GM06990 (cell line): ENCODE data around the gene ADAM22.

Source experiments
- DNase-seq: peaks from one replicate; pipeline ENCODE4 v3.0.0-alpha.2; 2011; ENCODE audit not compliant: insufficient read length; ENCODE audit errors: extremely low read depth
- H3K27me3 ChIP-seq: replicated peaks from 2 replicates; pipeline ENCODE4 v1.6.0; 2011; ENCODE audit warnings: low read length; ENCODE audit not compliant: control insufficient read depth, insufficient read depth
- H3K36me3 ChIP-seq: 2 replicates; pipeline ENCODE4 v1.5.1; 2011; ENCODE audit warnings: low read length; ENCODE audit not compliant: control insufficient read depth, insufficient read depth
- H3K4me3 ChIP-seq: replicated peaks from 2 replicates; pipeline ENCODE4 v1.5.1; 2011; ENCODE audit warnings: low read depth, mild to moderate bottlenecking, control low read depth, low read length
- TF ChIP-seq, protein P1 (sequence below): IDR thresholded peaks from 2 replicates; pipeline ENCODE4 v1.5.1; 2011; ENCODE audit warnings: low read length, control low read depth, mild to moderate bottlenecking, inconsistent platforms; ENCODE audit not compliant: insufficient read depth, poor library complexity, severe bottlenecking

ADAM22 gene

DNA sequence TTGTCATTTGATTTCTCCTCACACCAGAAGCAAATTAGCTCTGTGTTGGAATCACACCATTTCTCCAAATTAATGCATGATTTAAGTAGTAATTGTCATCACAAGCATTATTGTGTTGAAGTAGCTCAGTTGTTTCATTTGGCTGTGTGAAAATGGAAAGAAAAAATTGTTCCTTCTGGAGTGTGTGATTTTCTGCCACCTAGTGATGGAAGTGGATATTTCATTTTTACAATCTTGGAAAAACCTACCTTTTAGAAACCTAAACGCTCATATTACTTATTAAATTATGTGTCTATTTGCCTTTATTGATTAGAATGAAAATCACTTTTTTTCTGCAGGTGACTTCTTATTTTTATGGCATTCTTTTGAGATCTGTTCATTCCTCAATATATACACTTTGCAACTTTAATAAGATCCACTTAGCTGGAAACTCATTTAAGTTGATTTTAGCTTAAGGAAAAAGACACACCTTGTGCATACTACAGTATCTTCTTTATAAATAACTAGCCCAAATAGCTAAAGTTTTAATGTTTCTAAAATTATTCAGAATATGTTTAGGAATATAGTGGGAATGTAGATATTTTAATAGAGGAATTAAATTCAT is 235.8 kb downstream of the ADAM22 start:
- DNase-seq: no peak
- no peaks in the 10 kb centered on the region for H3K27me3 ChIP-seq
- peaks cover 2% of the 10 kb centered on the region for H3K36me3 ChIP-seq
- H3K4me3 ChIP-seq: no peak overlapping the region
- TF ChIP-seq, protein P1, sequence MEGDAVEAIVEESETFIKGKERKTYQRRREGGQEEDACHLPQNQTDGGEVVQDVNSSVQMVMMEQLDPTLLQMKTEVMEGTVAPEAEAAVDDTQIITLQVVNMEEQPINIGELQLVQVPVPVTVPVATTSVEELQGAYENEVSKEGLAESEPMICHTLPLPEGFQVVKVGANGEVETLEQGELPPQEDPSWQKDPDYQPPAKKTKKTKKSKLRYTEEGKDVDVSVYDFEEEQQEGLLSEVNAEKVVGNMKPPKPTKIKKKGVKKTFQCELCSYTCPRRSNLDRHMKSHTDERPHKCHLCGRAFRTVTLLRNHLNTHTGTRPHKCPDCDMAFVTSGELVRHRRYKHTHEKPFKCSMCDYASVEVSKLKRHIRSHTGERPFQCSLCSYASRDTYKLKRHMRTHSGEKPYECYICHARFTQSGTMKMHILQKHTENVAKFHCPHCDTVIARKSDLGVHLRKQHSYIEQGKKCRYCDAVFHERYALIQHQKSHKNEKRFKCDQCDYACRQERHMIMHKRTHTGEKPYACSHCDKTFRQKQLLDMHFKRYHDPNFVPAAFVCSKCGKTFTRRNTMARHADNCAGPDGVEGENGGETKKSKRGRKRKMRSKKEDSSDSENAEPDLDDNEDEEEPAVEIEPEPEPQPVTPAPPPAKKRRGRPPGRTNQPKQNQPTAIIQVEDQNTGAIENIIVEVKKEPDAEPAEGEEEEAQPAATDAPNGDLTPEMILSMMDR: peak; percentile 45

DNA sequence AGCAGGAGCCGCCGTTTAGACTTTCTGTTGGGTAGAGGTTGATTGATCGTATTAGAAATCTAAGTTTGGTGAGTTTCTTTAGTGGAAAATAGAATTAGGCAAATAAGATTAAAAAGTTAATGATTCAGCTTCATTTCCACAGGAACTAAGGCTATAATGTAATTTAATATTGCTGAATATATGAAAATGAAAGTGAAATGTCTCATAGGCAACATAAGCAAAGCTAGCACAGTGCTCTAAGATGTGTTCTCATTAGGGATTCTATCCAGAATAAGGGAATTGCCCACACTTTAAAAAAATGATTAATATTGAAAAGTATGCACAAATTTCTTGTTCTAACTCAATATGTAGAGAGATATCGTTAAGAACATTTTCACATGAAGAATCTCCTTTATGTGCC is 238.8 kb downstream of the ADAM22 start:
- no peaks in the 10 kb centered on the region for H3K36me3 ChIP-seq

DNA sequence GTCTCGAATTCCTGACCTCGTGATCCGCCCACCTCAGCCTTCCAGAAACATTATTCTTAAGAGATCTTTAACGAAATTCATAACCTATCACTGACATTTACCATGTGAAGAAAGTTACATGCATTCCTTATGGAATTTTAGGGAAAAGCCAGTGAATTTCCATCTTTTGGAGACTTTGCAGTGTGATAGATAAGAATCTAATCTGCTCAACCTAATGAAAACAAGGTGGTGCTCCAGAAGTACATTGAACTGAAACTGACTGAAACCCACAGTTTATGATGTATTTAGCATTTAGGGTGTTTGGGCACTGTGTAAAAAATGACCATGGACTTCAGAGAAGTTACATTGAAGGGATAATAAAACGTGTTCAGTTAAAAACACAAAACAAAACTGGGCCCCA is 242.1 kb downstream of the ADAM22 start:
- Histone ChIP-seq H3K36me3 (no peaks in the 10 kb centered on the region), H3K27me3 (no peaks in the 10 kb centered on the region), H3K4me3 (no peak overlapping the region)
- no peak for DNase-seq
- TF ChIP-seq, protein P1: no peak

More for the DNA sequence above, 238.8 kb downstream of the ADAM22 start:
- TF ChIP-seq, protein P1: no peak
- H3K4me3 ChIP-seq: no peak overlapping the region
- no peaks in the 10 kb centered on the region for H3K27me3 ChIP-seq
- no peak for DNase-seq

DNA sequence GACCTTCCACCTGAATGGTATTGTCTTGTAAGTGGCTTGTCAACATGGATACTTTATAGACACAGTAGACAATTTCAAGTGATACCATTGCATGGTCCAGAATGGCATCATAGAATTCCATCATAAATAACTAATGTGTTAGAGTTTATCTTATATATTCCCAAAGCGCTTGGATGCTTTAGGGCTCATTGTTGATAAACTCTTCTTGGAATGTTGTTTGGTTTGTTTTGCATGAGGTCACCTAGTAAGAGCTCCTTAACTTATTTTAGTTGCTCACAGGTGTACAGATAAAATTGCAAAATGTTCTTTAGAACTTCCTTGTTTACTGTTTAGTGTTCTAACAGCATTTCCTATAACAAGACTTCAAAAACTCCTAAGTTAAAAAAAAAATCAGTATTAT is 249.0 kb downstream of the ADAM22 start:
- H3K4me3 ChIP-seq: no peak overlapping the region
- no peaks in the 10 kb centered on the region for H3K27me3 ChIP-seq
- no peaks in the 10 kb centered on the region; the same call in 1 of the 2 replicates for H3K36me3 ChIP-seq
- TF ChIP-seq, protein P1: no peak
- DNase-seq: no peak

DNA sequence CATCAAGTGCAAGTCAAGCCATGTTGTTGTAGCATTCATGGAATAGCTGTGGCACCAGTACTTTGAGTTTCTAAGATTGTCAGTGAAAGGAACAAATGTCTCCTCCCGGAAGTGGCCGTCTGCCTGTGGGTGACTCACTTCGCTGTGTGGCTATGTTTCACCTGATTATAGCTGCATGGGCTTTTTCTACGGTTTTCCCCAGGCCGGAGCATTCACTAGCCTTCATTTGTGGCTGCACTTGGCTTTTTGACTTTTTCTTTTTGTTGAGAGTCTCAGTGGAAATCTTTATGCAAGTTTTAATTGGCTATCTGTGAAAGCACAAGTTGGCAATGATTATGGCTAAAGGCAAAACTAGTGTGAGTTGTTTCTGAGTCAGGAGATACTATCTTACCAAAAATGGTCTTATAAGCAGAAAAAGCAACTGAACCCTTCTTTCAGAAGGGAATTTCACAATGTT is 250.8 kb downstream of the ADAM22 start:
- DNase-seq: no peak
- no peak overlapping the region for H3K4me3 ChIP-seq
- no peaks in the 10 kb centered on the region; the same call in 1 of the 2 replicates for H3K36me3 ChIP-seq
- TF ChIP-seq, protein P1: no peak
- H3K27me3 ChIP-seq: no peaks in the 10 kb centered on the region

DNA sequence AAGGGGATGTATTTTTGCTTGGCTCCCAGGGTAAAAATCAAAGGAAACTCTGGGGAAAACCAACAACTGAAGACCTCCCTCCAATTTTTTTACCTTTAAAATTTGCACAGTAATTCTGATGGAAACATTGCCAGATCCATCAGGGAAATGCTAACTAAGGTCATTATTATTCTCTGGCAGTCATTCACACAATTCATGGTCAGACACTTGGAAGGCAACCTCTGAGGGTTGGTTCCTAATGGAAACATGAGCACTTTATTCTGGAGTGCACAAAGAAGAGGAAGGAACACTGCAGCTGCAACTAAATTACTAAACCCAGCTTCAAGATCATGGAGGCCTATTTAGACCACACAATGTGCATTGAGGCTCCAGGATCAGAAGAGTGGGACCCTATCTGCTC is 251.6 kb downstream of the ADAM22 start:
- Histone ChIP-seq H3K36me3 (no peaks in the 10 kb centered on the region; the same call in 1 of the 2 replicates), H3K27me3 (no peaks in the 10 kb centered on the region), H3K4me3 (no peak overlapping the region)
- TF ChIP-seq, protein P1: no peak
- DNase-seq: no peak
